Heart right ventricle (tissue), 16 donors: Measurements from ENCODE around the gene FAM177B. TPM values are rescaled to one million over a fixed set of nuclear protein-coding genes. Genes with fewer than 3 reads are reported as not detected.

Experiments
- ATAC-seq, 8 donors: fragments of 200-7000 bp; cut with Tn5 transposase; one replicate each; pipeline ENCODE4 v1.9.1; 2020; ENCODE audit warnings: mild to moderate bottlenecking in 8 of 8, moderate library complexity in 8 of 8, moderate number of reproducible peaks in 1 of 8
- DNase-seq, 2 donors: peaks; one replicate each; pipeline ENCODE4 v3.0.0-alpha.2; 2020
- H3K27ac ChIP-seq, 10 donors: fragments of 200-600 bp; sonication (generic) in 2 of 10; one replicate each; pipeline versions ENCODE4 v1.5.0 to v1.8.0; 2020 to 2022; ENCODE audit warnings: mild to moderate bottlenecking in 3 of 10
- H3K27me3 ChIP-seq, 7 donors: fragments of 200-600 bp; one replicate each; pipeline ENCODE4 v1.8.0; 2021 to 2022; ENCODE audit warnings: mild to moderate bottlenecking in 2 of 7
- H3K36me3 ChIP-seq, 9 donors: fragments of 200-600 bp; sonication (generic) in 1 of 9; one replicate each; pipeline versions ENCODE4 v1.5.0 to v1.8.0; 2020 to 2022; ENCODE audit warnings: mild to moderate bottlenecking in 2 of 9
- H3K4me1 ChIP-seq, 9 donors: fragments of 200-600 bp; sonication (generic) in 1 of 9; one replicate each; pipeline versions ENCODE4 v1.5.0 to v1.8.0; 2020 to 2022; ENCODE audit warnings: mild to moderate bottlenecking in 4 of 9
- H3K4me3 ChIP-seq, 10 donors: fragments of 200-600 bp; sonication (generic) in 2 of 10; one replicate each; pipeline versions ENCODE4 v1.5.0 to v1.8.0; 2020 to 2022; ENCODE audit warnings: mild to moderate bottlenecking in 7 of 10, moderate library complexity in 2 of 10
- H3K9me3 ChIP-seq, 11 donors: fragments of 200-600 bp in 10 of 11; sonication (generic) in 2 of 11; one replicate each; pipeline versions ENCODE4 v1.5.0 to v1.8.0; 2013 to 2022; ENCODE audit warnings: mild to moderate bottlenecking in 2 of 11, control low read depth in 1 of 11, moderate library complexity in 1 of 11
- CTCF ChIP-seq, 9 donors: fragments of 200-600 bp; sonication (generic) in 2 of 9; IDR thresholded peaks; one replicate each; pipeline versions ENCODE4 v1.5.0 to v1.8.0; 2021 to 2022; ENCODE audit warnings: antibody characterized with exemption in 9 of 9, mild to moderate bottlenecking in 5 of 9, moderate library complexity in 1 of 9
- WGBS, 2 donors: extraction: QIAGEN DNeasy Blood & Tissue Kit; methylation state at CpG; one replicate each; pipeline ENCODE4 v1.1.7; 2013; ENCODE audit warnings: inconsistent platforms in 1 of 2; 5-methylcytosine and 5-hydroxymethylcytosine counted together
- intact Hi-C, 10 donors: fragments of 100-400 bp; cut with DNase I; formaldehyde crosslinking; loops; one replicate each; pipeline versions ENCODE4 v1.11.1 to v1.14.2; 2022
- polyA plus RNA-seq, 2 donors: library from polyadenylated mRNA; stranded (reverse); fragments of 200-250 nt; gene quantifications; one replicate each; pipeline ENCODE4 v1.2.3, GENCODE V29; 2013
- total RNA-seq, 10 donors: library from RNA; stranded (reverse); fragmentation: NEBNext Ultra II Directional in 3 of 10; extraction: Animal tissue kit (Norgen Biotek cat#: 25700) in 3 of 10; gene quantifications; one replicate each; pipeline versions ENCODE4 v1.2.1 to v1.2.4, GENCODE V29; 2021 to 2023
- donor health status: Arrhythmogenic right ventricular cardiomyopathy.
- donor health status: ischemic (EF 13 %, LVEDD 7.1; RV severe dilation, severe dysfunction).
- donor health status: healthy with polysubstance abuse.
- donor health status: DM: no; HTN: yes; CAD: no.
- donor health status: DM: no; HTN: no; CAD: no.
- donor health status: ischemic (EF 25% LVEDD 6.9; RV normal size, moderate dysfunction).
- donor health status: ischemic (EF 25% LVEDD 5.7; RV mildly dilated, moderate dysfunction).
- donor health status: healthy.
- donor health status: DM: yes; HTN: yes; CAD: no.
- donor health status: Ischemic cardiomyopathy.
- donor health status: ischemic (EF 35%, LVEDD 5.7; RV mildly dilated, moderate dysfunction).
- donor health status: nonischemic (EF 11% LVEDD 7.7; RV severe dilation, severe dysfunction).
- donor health status: DM: yes; HTN: yes; CAD: no.
- donor health status: PGD.
- donor health status: ischemic (EF 29% LVEDD 5.4; RV normal size, mild dysfunction).
- donor health status: nonischemic (EF 23%, LVEDD 6.1; RV moderate dilation, normal function).

Gene FAM177B
- total and polyA plus RNA-seq, 12 donors: 0.06 TPM; not detected in 11

- H3K9me3 ChIP-seq: peaks cover 0 to 9% (median 0%) of the 10 kb centered on the region in 11 donors
- DNase-seq (no peak), ATAC-seq (no peak)
- 74 to 94% methylated on average over 4 of the region's 4 CpGs for WGBS, 2 donors
- H3K27ac ChIP-seq: no peak overlapping the region
- intact Hi-C loops: loop anchor here in 1 of 10 donors (10.0 kb wide), 1 partner anchor 52 kb away; no protein-coding TSS in a partner anchor
- no peak overlapping the region for H3K4me3 ChIP-seq
- H3K27me3 ChIP-seq: no peaks in the 10 kb centered on the region
- peak in 1 of 9 donors; percentile 5 for TF ChIP-seq CTCF (IDR thresholded peaks at IDR 0.05)
- peaks cover 0 to 25% (median 19%) of the 10 kb centered on the region in 9 donors for H3K4me1 ChIP-seq
- peaks cover 0 to 21% (median 0%) of the 10 kb centered on the region in 9 donors for H3K36me3 ChIP-seq
These were observed 30.2 kb upstream of the FAM177B start for GRCh38 chr1:222706815-222707214.

- H3K27me3 ChIP-seq: no peaks in the 10 kb centered on the region
- H3K4me1 ChIP-seq: peaks cover 0 to 36% (median 26%) of the 10 kb centered on the region in 9 donors
- WGBS, 2 donors: 68 to 70% methylated on average over 5 of the region's 5 CpGs
- H3K9me3 ChIP-seq: peaks cover 0 to under 1% (median 0%) of the 10 kb centered on the region in 11 donors
- intact Hi-C loops: loop anchor here in 4 of 10 donors (5.0 to 10.0 kb wide), 4 partner anchors 55 to 245 kb away; no protein-coding TSS in a partner anchor
- ATAC-seq: no peak
- H3K36me3 ChIP-seq: peaks cover 0 to 6% (median 0%) of the 10 kb centered on the region in 9 donors
- TF ChIP-seq CTCF (IDR thresholded peaks at IDR 0.05): no peak
- DNase-seq: no peak
- peak overlapping the region in 1 of 10 donors; percentile 2 for H3K4me3 ChIP-seq
- peak overlapping the region in 1 of 10 donors; percentile 98 for H3K27ac ChIP-seq
These were observed 27.3 kb upstream of the FAM177B start for GRCh38 chr1:222709700-222710153.

- Histone ChIP-seq H3K27me3 (no peaks in the 10 kb centered on the region), H3K9me3 (no peaks in the 10 kb centered on the region), H3K27ac (peak overlapping the region; percentile 92 to 99 (median 94)), H3K36me3 (peaks cover 0 to 23% (median 8%) of the 10 kb centered on the region in 9 donors), H3K4me1 (peaks cover 0 to 40% (median 28%) of the 10 kb centered on the region in 9 donors), H3K4me3 (peak overlapping the region; percentile 57 to 97 (median 90))
- intact Hi-C loops: loop anchor here in 4 of 10 donors (5.0 to 10.0 kb wide), 3 partner anchors 67 to 247 kb away; no protein-coding TSS in a partner anchor
- no peak for TF ChIP-seq CTCF (IDR thresholded peaks at IDR 0.05)
- peak; percentile 16 to 68 (median 32) for ATAC-seq
- WGBS, 2 donors: 0% methylated on average over 41 to 42 of the region's 42 CpGs
- peak; percentile 40 to 65 for DNase-seq
These were observed 25.4 kb upstream of the FAM177B start for GRCh38 chr1:222711319-222712252.
